ENCODE results near the gene GSTO2.

GRCh38 chr10:104306897-104307296 lies 37.9 kb downstream of the GSTO2 start:
- TF ChIP-seq CTCF (IDR thresholded peaks at IDR 0.05) (no peak), POLR2A (IDR thresholded peaks at IDR 0.05) (no peak)
